Left lung (tissue), 10 donors: ENCODE measurements around the gene NCAPG2. TPM values are rescaled to one million over a fixed set of nuclear protein-coding genes. Genes with fewer than 3 reads are reported as not detected.

Experiments
- ATAC-seq: fragments of 200-7000 bp; cut with Tn5 transposase; one replicate; pipeline ENCODE4 v1.9.1; 2020; ENCODE audit warnings: moderate library complexity
- DNase-seq, 4 donors: peaks; one replicate each; pipeline ENCODE4 v3.0.0-alpha.2; 2013 to 2020
- H3K27ac ChIP-seq, 2 donors: fragments of 200-600 bp; sonication (generic) in 1 of 2; one replicate each; pipeline versions ENCODE4 v1.5.0 to v1.8.0; 2020 to 2021
- H3K27me3 ChIP-seq, 2 donors: fragments of 200-600 bp; sonication (generic) in 1 of 2; one replicate each; pipeline versions ENCODE4 v1.5.0 to v1.8.0; 2020 to 2021
- H3K36me3 ChIP-seq, 2 donors: fragments of 200-600 bp; sonication (generic) in 1 of 2; one replicate each; pipeline versions ENCODE4 v1.5.0 to v1.8.0; 2020 to 2021
- H3K4me1 ChIP-seq, 2 donors: fragments of 200-600 bp; one replicate each; pipeline ENCODE4 v1.8.0; 2021
- H3K4me3 ChIP-seq, 2 donors: fragments of 200-600 bp; sonication (generic) in 1 of 2; one replicate each; pipeline versions ENCODE4 v1.5.0 to v1.8.0; 2020 to 2021; ENCODE audit warnings: mild to moderate bottlenecking in 1 of 2
- H3K9me3 ChIP-seq, 2 donors: fragments of 200-600 bp; sonication (generic) in 1 of 2; one replicate each; pipeline versions ENCODE4 v1.5.0 to v1.8.0; 2020 to 2021
- CTCF ChIP-seq, 2 donors: fragments of 200-600 bp; sonication (generic) in 1 of 2; IDR thresholded peaks; one replicate each; pipeline versions ENCODE4 v1.5.0 to v1.8.0; 2021; ENCODE audit warnings: antibody characterized with exemption in 2 of 2
- intact Hi-C, 2 donors: fragments of 100-400 bp; cut with DNase I; formaldehyde crosslinking; loops; one replicate each; pipeline versions ENCODE4 v1.11.2 to v1.14.2; 2022
- polyA plus RNA-seq, 6 donors: library from polyadenylated mRNA; unstranded; fragments of 120-200 nt; gene quantifications; one replicate each; pipeline ENCODE4 v1.2.1, GENCODE V29; 2013; ENCODE audit not compliant: insufficient read length in 6 of 6
- total RNA-seq, 2 donors: library from RNA; stranded (reverse); fragmentation: NEBNext Ultra II Directional; extraction: Animal tissue kit (Norgen Biotek cat#: 25700); gene quantifications; one replicate each; pipeline ENCODE4 v1.2.1, GENCODE V29; 2021
- donor health status: DM: no; HTN: yes; CAD: no.
- donor health status: DM: no; HTN: no; CAD: no.

NCAPG2 gene
- total and polyA plus RNA-seq, 8 donors, result 13.5 to 42.7 (median 24.6) TPM

- DNase-seq, result no peak
- Histone ChIP-seq H3K27ac (no peak overlapping the region), H3K27me3 (no peaks in the 10 kb centered on the region), H3K36me3 (peaks cover 0 to 91% of the 10 kb centered on the region in 2 donors), H3K4me1 (peaks cover 0 to 12% of the 10 kb centered on the region in 2 donors), H3K4me3 (no peak overlapping the region), H3K9me3 (no peaks in the 10 kb centered on the region)
- intact Hi-C loops, result no loop called here
- ATAC-seq, result no peak
- no peak for TF ChIP-seq CTCF (IDR thresholded peaks at IDR 0.05)
These were observed 40.6 kb upstream of the NCAPG2 start for GRCh38 chr7:158745057-158745715.

GRCh38 chr7:158744070-158744469 is 39.5 kb upstream of the NCAPG2 start:
- peaks cover 0 to 90% of the 10 kb centered on the region in 2 donors for H3K36me3 ChIP-seq
- no peaks in the 10 kb centered on the region for H3K27me3 ChIP-seq
- H3K9me3 ChIP-seq, result no peaks in the 10 kb centered on the region
- H3K27ac ChIP-seq, result no peak overlapping the region
- no peak for ATAC-seq
- no peak for DNase-seq
- H3K4me3 ChIP-seq, result no peak overlapping the region
- no peak for TF ChIP-seq CTCF (IDR thresholded peaks at IDR 0.05)
- H3K4me1 ChIP-seq, result peaks cover 0 to 19% of the 10 kb centered on the region in 2 donors
- intact Hi-C loops, result no loop called here

- peaks cover 0 to 89% of the 10 kb centered on the region in 2 donors for H3K36me3 ChIP-seq
- no peaks in the 10 kb centered on the region for H3K9me3 ChIP-seq
- intact Hi-C loops, result no loop called here
- TF ChIP-seq CTCF (IDR thresholded peaks at IDR 0.05), result no peak
- no peak overlapping the region for H3K27ac ChIP-seq
- H3K4me1 ChIP-seq, result peaks cover 0 to 19% of the 10 kb centered on the region in 2 donors
- H3K27me3 ChIP-seq, result no peaks in the 10 kb centered on the region
- ATAC-seq (no peak), DNase-seq (no peak)
- H3K4me3 ChIP-seq, result no peak overlapping the region
These were observed 38.6 kb upstream of the NCAPG2 start for GRCh38 chr7:158743219-158743618.

- intact Hi-C loops, result no loop called here
- H3K4me1 ChIP-seq, result peaks cover 0 to 19% of the 10 kb centered on the region in 2 donors
- no peak overlapping the region for H3K27ac ChIP-seq
- peaks cover 0 to 87% of the 10 kb centered on the region in 2 donors for H3K36me3 ChIP-seq
- H3K4me3 ChIP-seq, result no peak overlapping the region
- no peaks in the 10 kb centered on the region for H3K27me3 ChIP-seq
- H3K9me3 ChIP-seq, result no peaks in the 10 kb centered on the region
- no peak for ATAC-seq
- TF ChIP-seq CTCF (IDR thresholded peaks at IDR 0.05), result no peak
- no peak for DNase-seq
These were observed 37.6 kb upstream of the NCAPG2 start for GRCh38 chr7:158742065-158742821.

- Histone ChIP-seq H3K27me3 (no peaks in the 10 kb centered on the region), H3K4me1 (peaks cover 0 to 19% of the 10 kb centered on the region in 2 donors), H3K36me3 (peaks cover 0 to 87% of the 10 kb centered on the region in 2 donors), H3K9me3 (no peaks in the 10 kb centered on the region), H3K4me3 (no peak overlapping the region), H3K27ac (no peak overlapping the region)
- ATAC-seq, result no peak
- no peak for DNase-seq
- TF ChIP-seq CTCF (IDR thresholded peaks at IDR 0.05), result no peak
- intact Hi-C loops, result no loop called here
These were observed 36.7 kb upstream of the NCAPG2 start for GRCh38 chr7:158741294-158741666.
